H9 (cell line): ENCODE data around the gene EIF5A. TPM values are rescaled to one million over a fixed set of nuclear protein-coding genes. Genes with fewer than 3 reads are reported as not detected.

Experiments
- DNase-seq: peaks from one replicate; pipeline ENCODE4 v3.0.0-alpha.2; 2017
- H2AFZ ChIP-seq: one replicate; pipeline ENCODE4 v1.6.1; 2013; ENCODE audit warnings: mild to moderate bottlenecking, low read length, control low read depth, moderate library complexity
- H2AK5ac ChIP-seq: 2 replicates; pipeline ENCODE4 v1.6.1; 2013; ENCODE audit warnings: low read length, control low read depth, mixed read lengths; ENCODE audit not compliant: insufficient read length
- H2BK120ac ChIP-seq: one replicate; pipeline ENCODE4 v1.6.1; 2013; ENCODE audit warnings: low read depth, mild to moderate bottlenecking, low read length, control low read depth, inconsistent platforms; ENCODE audit not compliant: poor library complexity, severe bottlenecking
- H2BK12ac ChIP-seq: 2 replicates; pipeline ENCODE4 v1.6.1; 2013; ENCODE audit warnings: low read length, control low read depth, mixed read lengths, low read depth; ENCODE audit not compliant: insufficient read length
- H2BK15ac ChIP-seq: 2 replicates; pipeline ENCODE4 v1.6.1; 2013; ENCODE audit warnings: low read depth, low read length, control low read depth
- H2BK20ac ChIP-seq: one replicate; pipeline ENCODE4 v1.6.1; 2013; ENCODE audit warnings: low read depth, mild to moderate bottlenecking, low read length, control low read depth, inconsistent platforms; ENCODE audit not compliant: poor library complexity, severe bottlenecking
- H2BK5ac ChIP-seq: 2 replicates; pipeline ENCODE4 v1.6.1; 2013; ENCODE audit warnings: low read length, control low read depth, mixed read lengths; ENCODE audit not compliant: insufficient read length
- H3K14ac ChIP-seq: 2 replicates; pipeline ENCODE4 v1.6.1; 2013; ENCODE audit warnings: low read length, control low read depth; ENCODE audit not compliant: insufficient read depth
- H3K18ac ChIP-seq: 2 replicates; pipeline ENCODE4 v1.6.1; 2013; ENCODE audit warnings: low read depth, mild to moderate bottlenecking, mixed read lengths, low read length, control low read depth; ENCODE audit not compliant: insufficient read length
- H3K23ac ChIP-seq: 2 replicates; pipeline ENCODE4 v1.6.1; 2013; ENCODE audit warnings: low read length, control low read depth, mixed read lengths, low read depth; ENCODE audit not compliant: insufficient read length
- H3K23me2 ChIP-seq: 2 replicates; pipeline ENCODE4 v1.6.1; 2013; ENCODE audit warnings: low read depth, mild to moderate bottlenecking, mixed read lengths, low read length, control low read depth; ENCODE audit not compliant: insufficient read length, poor library complexity, severe bottlenecking
- H3K27ac ChIP-seq: 2 replicates; pipeline ENCODE4 v1.5.1; 2013; ENCODE audit warnings: low read length, control low read depth, mixed read lengths, low read depth; ENCODE audit not compliant: insufficient read length
- H3K27me3 ChIP-seq: 2 replicates; pipeline ENCODE4 v1.6.1; 2013; ENCODE audit warnings: low read length, control low read depth, inconsistent platforms; ENCODE audit not compliant: insufficient read depth
- H3K4ac ChIP-seq: 2 replicates; pipeline ENCODE4 v1.6.1; 2013; ENCODE audit warnings: low read depth, mild to moderate bottlenecking, control low read depth, inconsistent platforms, low read length, moderate library complexity
- H3K4me1 ChIP-seq: 2 replicates; pipeline ENCODE4 v1.6.1; 2013; ENCODE audit warnings: low read length, control low read depth, inconsistent platforms; ENCODE audit not compliant: insufficient read depth
- H3K4me2 ChIP-seq: 2 replicates; pipeline ENCODE4 v1.6.1; 2013; ENCODE audit warnings: low read length, control low read depth, mixed read lengths; ENCODE audit not compliant: insufficient read length, insufficient read depth
- H3K56ac ChIP-seq: 2 replicates; pipeline ENCODE4 v1.6.1; 2013; ENCODE audit warnings: low read depth, mild to moderate bottlenecking, mixed read lengths, low read length, control low read depth; ENCODE audit not compliant: insufficient read length
- H3K79me1 ChIP-seq: 2 replicates; pipeline ENCODE4 v1.6.1; 2013; ENCODE audit warnings: low read depth, mild to moderate bottlenecking, moderate library complexity, low read length, control low read depth, inconsistent platforms; ENCODE audit not compliant: insufficient read depth, poor library complexity, severe bottlenecking
- H3K79me2 ChIP-seq: 2 replicates; pipeline ENCODE4 v1.6.1; 2013; ENCODE audit warnings: low read length, control low read depth, inconsistent platforms; ENCODE audit not compliant: insufficient read depth
- H3K9ac ChIP-seq: 2 replicates; pipeline ENCODE4 v1.6.1; 2013; ENCODE audit warnings: low read length, control low read depth, mixed read lengths; ENCODE audit not compliant: insufficient read length; ENCODE audit errors: extremely low read depth
- H3K9me3 ChIP-seq: one replicate; pipeline ENCODE4 v1.6.1; 2013; ENCODE audit warnings: low read depth, low read length, inconsistent platforms; ENCODE audit not compliant: control insufficient read depth
- H3T11ph ChIP-seq: one replicate; pipeline ENCODE4 v1.6.1; 2013; ENCODE audit warnings: mild to moderate bottlenecking, low read length, control low read depth, inconsistent platforms
- H4K20me1 ChIP-seq: one replicate; pipeline ENCODE4 v1.6.1; 2013; ENCODE audit not compliant: control insufficient read depth, insufficient read length, insufficient read depth
- H4K5ac ChIP-seq: 2 replicates; pipeline ENCODE4 v1.6.1; 2013; ENCODE audit warnings: low read depth, mild to moderate bottlenecking, mixed read lengths, low read length, control low read depth; ENCODE audit not compliant: insufficient read length
- H4K8ac ChIP-seq: replicated peaks from 2 replicates; pipeline ENCODE4 v1.6.1; 2013; ENCODE audit warnings: low read length, control low read depth, mixed read lengths, low read depth; ENCODE audit not compliant: insufficient read length
- H4K91ac ChIP-seq: 2 replicates; pipeline ENCODE4 v1.6.1; 2013; ENCODE audit warnings: low read depth, mild to moderate bottlenecking, moderate library complexity, mixed read lengths, low read length, control low read depth; ENCODE audit not compliant: insufficient read length
- H3K27ac Mint-ChIP-seq, 3 experiments: 2 replicates in 2 of 3; 3 replicates in 1 of 3; pipeline ENCODE4 v1.8.0; 2020 to 2021; ENCODE audit warnings: mixed read lengths in 3 of 3, mild to moderate bottlenecking in 1 of 3, moderate library complexity in 1 of 3
- H3K27me3 Mint-ChIP-seq: 2 replicates; pipeline ENCODE4 v1.8.0; 2021; ENCODE audit warnings: low read depth, mild to moderate bottlenecking, moderate library complexity, mixed read lengths
- H3K36me3 Mint-ChIP-seq, 3 experiments: 2 replicates in 2 of 3; 3 replicates in 1 of 3; pipeline ENCODE4 v1.8.0; 2020 to 2021; ENCODE audit warnings: low read depth in 3 of 3, mixed read lengths in 3 of 3; ENCODE audit not compliant: insufficient read depth in 1 of 3
- H3K4me1 Mint-ChIP-seq, 2 experiments: 2 replicates each; pipeline ENCODE4 v1.8.0; 2020; ENCODE audit warnings: mixed read lengths in 2 of 2
- H3K4me3 Mint-ChIP-seq, 2 experiments: 2 replicates in 1 of 2; 3 replicates in 1 of 2; pipeline ENCODE4 v1.8.0; 2020 to 2021; ENCODE audit warnings: mild to moderate bottlenecking in 2 of 2, mixed read lengths in 2 of 2, moderate library complexity in 1 of 2
- H3K9me3 Mint-ChIP-seq, 2 experiments: 2 replicates in 1 of 2; 3 replicates in 1 of 2; pipeline ENCODE4 v1.8.0; 2020; ENCODE audit warnings: mild to moderate bottlenecking in 2 of 2, mixed read lengths in 2 of 2, moderate library complexity in 1 of 2
- CTCF ChIP-seq: fragments of 200-600 bp; sonication (generic); conservative IDR thresholded peaks from 3 replicates; pipeline ENCODE4 v1.8.0; 2021; ENCODE audit warnings: antibody characterized with exemption, mild to moderate bottlenecking
- WGBS: extraction: QIAGEN DNeasy Blood & Tissue Kit; methylation state at CpG from one replicate; pipeline ENCODE4 v1.1.7; 2013; ENCODE audit warnings: missing lambda C conversion rate, low lambda C conversion rate, mixed read lengths; ENCODE audit not compliant: insufficient read length; ENCODE audit errors: extremely low coverage; 5-methylcytosine and 5-hydroxymethylcytosine counted together
- total RNA-seq: library from RNA; stranded (reverse); gene quantifications from 2 replicates; pipeline ENCODE4 v1.2.1, GENCODE V29; 2021

The EIF5A gene
- total RNA-seq, 1 experiment from 2014 or later = 978 TPM

GRCh38 chr17:7340179-7340578 lies 32.8 kb downstream of the EIF5A start:
- H3K27me3 Mint-ChIP-seq = no peaks in the 10 kb centered on the region; the same call in 1 of the 2 replicates
- Histone ChIP-seq H2AK5ac (no peak overlapping the region), H4K91ac (no peak overlapping the region), H3K18ac (no peak overlapping the region), H3K27ac (no peak overlapping the region), H3K79me2 (no peaks in the 10 kb centered on the region), H4K20me1 (no peaks in the 10 kb centered on the region), H2BK120ac (no peak overlapping the region), H4K5ac (no peak overlapping the region), H2BK15ac (no peak overlapping the region), H3K79me1 (no peaks in the 10 kb centered on the region), H2AFZ (no peak overlapping the region), H3K27me3 (no peaks in the 10 kb centered on the region), H4K8ac (no peak overlapping the region), H2BK20ac (no peak overlapping the region), H3K4ac (no peak overlapping the region), H3K9me3 (no peaks in the 10 kb centered on the region), H2BK5ac (no peak overlapping the region), H3K56ac (no peak overlapping the region), H3K14ac (no peak overlapping the region), H3K4me2 (no peak overlapping the region), H3K23me2 (no peaks in the 10 kb centered on the region), H2BK12ac (no peak overlapping the region), H3K23ac (no peak overlapping the region), H3K4me1 (peaks cover 4% of the 10 kb centered on the region; the same call in 1 of the 2 replicates), H3K9ac (no peak overlapping the region), H3T11ph (no peak overlapping the region)
- WGBS = no CpG with 5 or more reads among the region's 2 CpGs
- H3K4me1 Mint-ChIP-seq = peaks cover 12 to 26% of the 10 kb centered on the region in 2 experiments
- peaks cover 0 to 2% (median 0%) of the 10 kb centered on the region in 3 experiments; a peak in 2 of 7 replicates for H3K36me3 Mint-ChIP-seq
- no peak for DNase-seq
- no peak overlapping the region for H3K27ac Mint-ChIP-seq
- H3K4me3 Mint-ChIP-seq = no peak overlapping the region
- H3K9me3 Mint-ChIP-seq = no peaks in the 10 kb centered on the region
- TF ChIP-seq CTCF = no peak
